GM12865 (cell line): ENCODE results near the gene PSAP.

ENCODE experiments used
- DNase-seq: peaks from one replicate; pipeline ENCODE4 v3.0.0; 2010; ENCODE audit warnings: low read depth
- H3K4me3 ChIP-seq: 2 replicates; pipeline ENCODE4 v1.5.1; 2011; ENCODE audit warnings: mild to moderate bottlenecking, low read depth, low read length, control low read depth
- TF ChIP-seq, protein P1 (sequence below): IDR thresholded peaks from 2 replicates; pipeline ENCODE4 v1.5.1; 2011; ENCODE audit warnings: low read length, control low read depth, low read depth, inconsistent platforms; ENCODE audit not compliant: insufficient read depth; ENCODE audit errors: missing control alignments

The PSAP gene

GRCh38 chr10:71805776-71806703 lies 45.0 kb downstream of the PSAP start:
- DNase-seq = no peak
- H3K4me3 ChIP-seq = no peak overlapping the region

DNA sequence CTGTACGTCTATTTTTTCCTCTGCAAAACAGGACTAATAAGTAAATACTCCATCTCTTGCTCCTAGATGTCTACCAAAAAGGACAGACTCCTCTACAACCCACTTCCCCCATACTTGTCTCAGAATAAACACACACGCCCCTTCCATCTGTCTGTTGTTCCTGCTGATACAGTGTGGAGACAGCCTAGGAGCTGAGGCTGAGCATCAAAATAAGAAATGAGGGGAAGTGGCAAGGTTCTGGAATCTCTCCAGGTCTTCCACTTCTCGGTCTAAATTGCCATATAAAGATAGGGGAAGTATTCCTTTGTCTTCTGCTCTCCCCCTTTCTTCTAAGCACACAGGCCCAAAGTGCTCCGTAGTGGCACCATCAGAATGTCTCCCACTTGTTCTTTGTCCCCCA lies 47.0 kb downstream of the PSAP start:
- no peak overlapping the region for H3K4me3 ChIP-seq
- TF ChIP-seq, protein P1, sequence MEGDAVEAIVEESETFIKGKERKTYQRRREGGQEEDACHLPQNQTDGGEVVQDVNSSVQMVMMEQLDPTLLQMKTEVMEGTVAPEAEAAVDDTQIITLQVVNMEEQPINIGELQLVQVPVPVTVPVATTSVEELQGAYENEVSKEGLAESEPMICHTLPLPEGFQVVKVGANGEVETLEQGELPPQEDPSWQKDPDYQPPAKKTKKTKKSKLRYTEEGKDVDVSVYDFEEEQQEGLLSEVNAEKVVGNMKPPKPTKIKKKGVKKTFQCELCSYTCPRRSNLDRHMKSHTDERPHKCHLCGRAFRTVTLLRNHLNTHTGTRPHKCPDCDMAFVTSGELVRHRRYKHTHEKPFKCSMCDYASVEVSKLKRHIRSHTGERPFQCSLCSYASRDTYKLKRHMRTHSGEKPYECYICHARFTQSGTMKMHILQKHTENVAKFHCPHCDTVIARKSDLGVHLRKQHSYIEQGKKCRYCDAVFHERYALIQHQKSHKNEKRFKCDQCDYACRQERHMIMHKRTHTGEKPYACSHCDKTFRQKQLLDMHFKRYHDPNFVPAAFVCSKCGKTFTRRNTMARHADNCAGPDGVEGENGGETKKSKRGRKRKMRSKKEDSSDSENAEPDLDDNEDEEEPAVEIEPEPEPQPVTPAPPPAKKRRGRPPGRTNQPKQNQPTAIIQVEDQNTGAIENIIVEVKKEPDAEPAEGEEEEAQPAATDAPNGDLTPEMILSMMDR = no peak
- DNase-seq = no peak

More at GRCh38 chr10:71805776-71806703, 45.0 kb downstream of the PSAP start:
- TF ChIP-seq, protein P1 = no peak

GRCh38 chr10:71802715-71803488 lies 48.1 kb downstream of the PSAP start:
- H3K4me3 ChIP-seq = no peak overlapping the region
- TF ChIP-seq, protein P1 = no peak
- no peak for DNase-seq

DNA sequence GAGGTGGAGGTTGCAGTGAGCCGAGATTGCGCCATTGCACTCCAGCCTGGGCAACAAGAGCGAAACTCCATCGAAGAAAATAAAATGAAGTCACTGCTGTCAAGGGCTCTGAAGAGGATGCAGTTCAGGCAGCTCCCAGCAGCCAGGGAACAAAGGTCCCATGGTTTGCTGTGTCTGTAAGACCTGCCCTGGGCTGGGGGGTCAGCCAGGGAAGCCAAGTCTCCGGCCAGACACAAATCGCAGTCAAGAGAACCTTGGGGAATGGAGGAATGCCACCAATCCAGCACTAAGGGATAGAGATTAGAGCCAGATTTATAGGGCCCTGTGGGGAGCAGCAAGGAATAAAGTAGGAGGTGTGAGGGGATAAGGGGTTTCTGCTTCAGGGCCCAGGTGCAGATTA lies 48.8 kb downstream of the PSAP start:
- TF ChIP-seq, protein P1 = no peak

DNA sequence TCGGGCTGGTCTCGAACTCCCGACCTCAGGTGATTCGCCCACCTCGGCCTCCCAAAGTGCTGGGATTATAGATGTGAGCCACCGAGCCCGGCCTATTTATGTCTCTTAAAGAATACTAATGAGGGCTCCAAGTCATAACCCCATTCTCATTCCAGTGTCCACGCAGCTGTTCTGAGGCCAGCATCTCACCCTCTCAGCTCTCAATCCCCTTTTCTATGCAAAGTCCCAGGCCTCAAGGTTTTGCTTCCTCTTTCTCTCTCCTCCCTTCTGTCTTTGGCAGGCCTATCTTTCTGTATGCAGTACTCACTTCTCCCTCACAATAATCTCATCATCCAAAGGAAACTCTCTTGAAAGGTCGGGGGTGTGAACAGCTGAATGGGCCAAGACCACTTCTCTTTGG lies 49.7 kb downstream of the PSAP start:
- TF ChIP-seq, protein P1 = no peak
- H3K4me3 ChIP-seq = no peak overlapping the region
- DNase-seq = peak; percentile 72

More for the DNA sequence above, 48.8 kb downstream of the PSAP start:
- no peak for DNase-seq
- no peak overlapping the region for H3K4me3 ChIP-seq

DNA sequence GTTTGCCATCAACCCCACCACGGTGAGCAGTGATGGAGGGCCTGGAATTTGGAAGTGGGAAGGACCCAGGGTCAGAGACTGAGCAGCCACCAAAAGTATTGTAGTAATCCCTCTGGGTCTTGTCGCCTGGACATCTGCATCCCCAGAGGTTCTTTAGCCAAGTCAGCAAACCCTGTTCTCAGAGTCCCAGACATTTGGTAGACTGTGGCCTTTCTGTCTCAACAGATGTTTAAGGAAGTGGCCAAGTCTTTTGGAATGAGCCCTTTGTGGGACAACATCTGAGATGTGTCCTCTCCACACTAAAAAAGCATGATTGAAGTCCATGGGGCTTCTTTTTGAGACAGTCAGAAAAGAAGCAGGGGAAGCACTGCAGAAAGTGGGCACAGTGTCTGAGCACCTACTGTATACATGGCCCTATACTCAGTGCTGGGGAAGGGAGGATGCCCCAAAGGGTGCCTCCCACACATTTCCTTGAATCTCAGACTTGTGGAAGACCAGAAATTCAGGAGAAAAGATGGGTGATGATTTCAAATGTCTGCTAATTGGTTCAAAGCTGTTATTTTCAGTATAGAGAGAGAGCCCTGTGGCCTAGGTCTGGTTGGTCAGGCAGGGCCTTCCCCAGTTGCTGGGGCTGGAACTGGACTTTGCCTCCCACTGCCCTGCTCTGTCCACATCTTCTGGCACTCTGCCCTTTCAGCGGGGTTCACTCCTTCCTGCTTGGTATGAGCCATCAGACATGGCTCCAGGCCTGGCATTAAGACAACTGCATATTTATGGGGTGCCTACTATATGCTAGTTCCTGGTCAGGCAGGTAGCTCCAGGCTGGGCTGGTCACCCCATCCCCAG lies 51.2 kb downstream of the PSAP start:
- no peak for DNase-seq
- TF ChIP-seq, protein P1 = no peak
- H3K4me3 ChIP-seq = no peak overlapping the region
